ENCODE data around the gene SCFD2.

The SCFD2 gene

DNA sequence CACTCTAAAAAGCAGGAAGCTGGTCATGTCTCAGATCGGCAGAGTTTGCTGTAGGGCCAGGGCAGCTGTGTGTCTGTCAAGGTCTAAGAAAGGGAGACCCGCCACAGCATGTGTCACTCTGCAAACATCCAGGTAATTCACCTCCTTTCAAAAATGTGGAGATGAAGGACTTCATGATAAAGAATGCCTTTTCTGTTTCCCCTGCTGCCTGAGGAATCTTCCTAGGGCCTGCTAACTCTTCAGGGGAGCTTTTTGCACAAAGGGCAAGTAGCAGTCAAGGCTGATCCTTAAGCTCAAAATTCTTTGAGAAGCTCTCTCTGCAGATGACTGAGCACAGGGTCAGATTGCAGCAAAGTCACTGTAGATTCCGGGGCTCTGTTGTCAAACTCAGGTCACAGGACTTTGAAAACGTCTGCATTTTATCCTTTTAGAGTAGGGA lies 482.7 kb downstream of the SCFD2 start:
- no peak for DNase-seq (ENCODE audit: low spot score)

DNA sequence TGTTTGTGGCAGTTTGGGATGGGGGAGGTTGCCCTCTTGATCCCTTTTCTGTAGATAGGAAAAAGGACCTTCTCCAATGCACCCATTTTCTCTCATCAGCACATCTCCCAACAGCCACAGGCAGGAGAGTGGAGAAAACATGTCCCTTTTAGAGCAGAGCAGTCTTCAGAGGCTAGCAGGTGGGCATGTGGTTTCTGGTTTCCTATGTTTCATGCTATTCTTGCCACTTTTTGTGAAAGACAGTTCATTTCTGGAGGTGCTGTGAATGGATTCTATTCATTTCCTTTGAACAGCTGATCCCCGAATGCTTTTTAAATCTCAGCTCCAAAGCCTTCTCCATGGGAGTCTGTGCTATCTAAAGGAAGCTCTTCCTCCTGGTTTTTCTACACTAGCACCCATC lies 484.9 kb downstream of the SCFD2 start:
- DNase-seq (ENCODE audit: low spot score), result no peak

DNA sequence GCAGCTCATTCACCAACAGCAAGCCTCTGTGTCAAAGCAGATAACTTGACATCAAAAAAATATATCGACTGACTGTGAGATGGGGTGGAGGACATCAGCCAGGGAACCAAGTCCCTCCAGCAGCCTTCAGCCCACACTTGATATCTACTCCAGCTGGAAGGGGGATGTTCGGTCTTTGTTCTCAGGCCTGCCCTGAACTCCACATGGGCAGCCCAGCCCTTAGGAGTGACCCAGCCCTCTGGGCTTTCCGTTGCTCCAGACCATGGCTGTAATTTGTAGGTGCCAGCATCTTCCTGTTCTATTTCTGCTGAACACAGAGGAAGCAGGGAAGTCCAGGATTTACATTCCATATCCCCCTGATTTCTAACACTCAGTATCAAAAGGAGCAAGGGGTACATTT lies 486.4 kb downstream of the SCFD2 start:
- DNase-seq (ENCODE audit: low spot score), result no peak

DNA sequence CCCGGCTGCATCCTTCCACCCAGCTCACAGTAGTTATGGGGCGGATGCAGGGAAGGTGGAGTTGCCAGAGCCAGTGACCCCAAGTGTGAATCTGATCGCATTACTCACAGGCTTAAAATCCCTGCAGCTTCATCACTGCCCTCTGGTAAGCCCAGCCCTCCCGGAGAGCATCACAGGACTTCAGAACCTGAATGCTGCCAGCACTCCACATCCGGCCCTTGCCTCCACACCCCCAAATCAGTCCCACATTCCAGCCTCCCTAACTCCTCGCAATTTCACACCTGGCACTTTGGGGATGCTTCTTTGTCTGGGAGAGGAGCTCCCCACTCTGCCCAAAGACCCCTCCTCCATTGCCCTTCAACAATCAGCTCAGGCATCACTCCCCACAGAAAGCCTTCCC lies 488.2 kb downstream of the SCFD2 start:
- no peak for DNase-seq (ENCODE audit: low spot score)

DNA sequence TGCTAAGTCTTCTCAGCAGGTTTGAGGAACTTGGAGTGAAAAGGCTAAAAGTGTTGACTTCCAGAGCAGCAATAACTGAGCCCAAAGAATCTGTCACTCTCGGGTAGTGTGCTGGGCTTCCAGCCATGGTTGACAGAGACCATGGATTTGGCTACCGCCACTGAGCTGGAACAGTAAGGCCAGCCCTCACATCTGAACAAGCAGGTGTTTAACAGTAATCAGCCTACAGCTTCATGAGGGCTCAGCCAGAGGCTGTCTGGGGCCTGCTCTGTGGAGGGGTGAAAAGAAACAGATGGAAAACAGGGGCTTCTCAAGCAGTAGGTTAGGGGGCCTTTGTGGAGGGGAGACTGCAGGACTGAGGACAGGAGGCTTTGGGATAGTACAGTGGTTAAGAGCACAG lies 488.8 kb downstream of the SCFD2 start:
- DNase-seq (ENCODE audit: low spot score), result no peak

DNA sequence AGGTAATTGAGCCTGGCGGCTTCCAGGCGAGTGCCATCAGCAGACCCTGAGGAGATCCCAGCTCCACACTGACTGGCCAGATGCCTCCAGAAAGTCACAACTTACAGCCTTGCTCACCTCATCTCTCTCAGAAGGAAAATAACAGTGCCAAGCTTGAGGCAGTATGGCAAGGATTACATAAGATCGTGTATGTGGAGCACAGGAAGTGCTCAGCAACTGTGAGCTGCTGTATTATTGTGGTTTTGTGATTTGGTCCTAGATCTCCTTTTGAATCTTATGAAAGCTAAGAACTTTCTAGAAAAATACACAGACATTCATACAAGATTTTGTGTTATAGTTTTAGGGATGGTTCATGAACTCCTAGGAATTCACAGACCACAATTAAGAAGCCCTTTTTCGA lies 489.8 kb downstream of the SCFD2 start:
- no peak for DNase-seq (ENCODE audit: low spot score)

DNA sequence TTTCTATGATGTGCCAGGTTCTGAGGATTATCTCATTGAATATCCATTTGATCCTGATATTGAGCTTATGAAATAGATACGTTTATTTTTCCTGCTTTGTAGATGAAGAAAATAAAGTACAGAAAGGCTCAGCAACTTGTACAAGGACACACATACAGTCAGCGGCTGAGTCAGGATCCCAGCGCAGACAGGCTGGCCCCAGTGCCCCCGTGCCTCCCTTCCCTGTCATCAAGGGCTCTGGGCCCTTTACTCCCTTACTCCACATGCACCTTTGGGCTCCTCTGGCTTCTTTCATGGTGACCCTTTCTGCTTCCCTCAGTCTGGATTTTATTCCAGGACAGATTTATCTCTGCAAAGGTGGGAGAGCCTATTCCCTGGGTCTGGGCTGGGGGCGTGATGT lies 490.9 kb downstream of the SCFD2 start:
- no peak for DNase-seq (ENCODE audit: low spot score)

DNA sequence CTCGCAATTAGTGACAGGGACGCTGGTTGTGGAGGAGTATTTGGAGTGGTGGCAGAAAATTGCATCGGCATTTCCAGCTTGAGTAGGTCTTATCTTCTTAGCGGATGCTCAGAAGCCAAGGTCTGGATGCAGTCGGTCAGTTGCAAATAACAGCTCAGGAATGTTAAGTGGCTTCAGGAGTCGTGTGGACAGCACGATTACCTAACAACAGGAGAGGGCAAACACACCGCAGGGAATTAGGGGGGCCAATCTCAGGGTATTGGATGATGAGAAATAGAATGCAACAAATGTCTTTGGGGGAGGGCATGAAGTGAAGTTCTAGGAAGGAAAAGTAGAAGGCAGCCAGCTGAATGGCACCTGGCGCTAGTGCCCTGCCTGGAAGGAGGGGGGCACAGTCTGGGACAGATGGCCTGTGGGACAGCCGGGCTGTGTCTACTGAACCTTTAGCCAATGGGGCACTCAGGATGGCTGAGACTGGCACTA lies 492.0 kb downstream of the SCFD2 start:
- DNase-seq (ENCODE audit: low spot score), result no peak

DNA sequence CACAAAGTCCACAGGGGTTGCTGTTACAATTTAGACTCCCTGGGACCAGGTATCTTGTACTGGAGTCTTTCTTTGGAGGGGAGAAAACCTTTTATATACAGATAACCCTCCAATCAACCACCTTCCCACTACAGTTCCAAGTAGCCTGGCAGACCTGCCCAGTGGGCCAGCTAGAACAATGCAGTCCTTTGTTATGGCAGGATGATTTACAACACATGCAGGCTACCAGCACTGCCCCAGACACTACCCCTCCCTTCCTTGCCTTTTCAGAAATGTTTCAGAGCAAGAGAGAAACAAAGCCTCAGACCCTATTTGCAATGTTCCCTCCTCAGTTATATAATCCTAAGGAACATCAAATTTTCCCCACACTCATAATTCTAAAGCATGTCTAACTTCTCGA lies 492.7 kb downstream of the SCFD2 start:
- DNase-seq (ENCODE audit: low spot score), result peak; percentile 58

DNA sequence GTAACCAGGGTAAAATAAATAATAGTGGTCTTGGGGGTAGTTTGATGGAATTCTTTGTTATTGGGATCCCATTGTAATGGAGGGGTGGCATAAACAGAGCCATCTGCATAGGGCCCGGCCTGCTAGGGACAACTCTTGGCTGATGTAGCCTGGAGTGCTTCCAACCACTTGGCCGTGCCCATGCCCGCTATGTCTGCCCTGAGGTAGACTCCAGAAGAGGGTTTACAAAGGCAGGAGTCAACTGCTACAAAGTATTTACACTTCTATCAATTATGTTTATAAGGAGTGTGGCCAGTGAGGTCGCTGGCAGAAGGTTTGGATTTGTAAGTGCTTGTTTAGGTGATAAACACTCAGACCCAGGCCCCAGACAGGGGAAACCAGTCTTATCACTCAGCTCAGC lies 495.6 kb downstream of the SCFD2 start:
- DNase-seq (ENCODE audit: low spot score), result no peak

DNA sequence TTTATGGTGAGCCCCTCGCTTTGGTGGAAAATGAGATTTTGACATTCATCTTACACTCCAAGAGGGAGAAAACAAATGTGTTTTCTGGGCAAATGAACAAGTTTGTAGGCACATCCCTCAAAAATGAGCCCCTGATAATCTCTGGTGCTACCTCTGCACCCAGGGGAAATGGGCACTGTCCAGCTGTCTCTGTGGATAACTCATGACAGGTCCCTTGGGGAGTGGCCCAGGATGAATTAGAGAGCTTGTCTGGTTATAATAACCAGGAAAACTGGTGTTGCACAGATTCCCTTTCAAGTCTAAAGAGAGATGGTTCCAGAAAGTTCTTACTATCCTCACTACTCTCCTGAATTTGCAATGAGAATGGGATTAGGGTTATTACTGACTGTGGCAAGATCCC lies 496.2 kb downstream of the SCFD2 start:
- DNase-seq (ENCODE audit: low spot score), result no peak

DNA sequence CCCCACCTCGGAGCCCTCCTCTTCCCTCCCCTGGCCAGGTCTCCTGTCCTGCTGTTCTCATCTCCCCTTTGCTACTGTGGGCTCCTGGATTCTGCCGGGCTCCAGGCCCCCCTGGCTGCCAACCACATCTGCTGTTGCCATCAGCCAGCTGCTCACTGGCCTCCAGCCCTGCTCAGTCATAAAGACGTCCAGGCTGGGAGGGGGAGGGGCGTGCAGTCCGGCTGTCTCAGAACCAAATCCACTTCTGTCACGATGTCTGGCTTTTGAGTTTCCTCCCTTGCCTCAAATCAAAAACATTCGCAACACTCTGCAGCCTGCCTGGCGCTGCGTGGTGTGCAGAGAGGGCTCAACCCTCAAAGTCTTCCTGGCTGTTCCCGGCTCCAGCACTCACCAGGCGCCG lies 496.7 kb downstream of the SCFD2 start:
- DNase-seq (ENCODE audit: low spot score), result peak; percentile 81

DNA sequence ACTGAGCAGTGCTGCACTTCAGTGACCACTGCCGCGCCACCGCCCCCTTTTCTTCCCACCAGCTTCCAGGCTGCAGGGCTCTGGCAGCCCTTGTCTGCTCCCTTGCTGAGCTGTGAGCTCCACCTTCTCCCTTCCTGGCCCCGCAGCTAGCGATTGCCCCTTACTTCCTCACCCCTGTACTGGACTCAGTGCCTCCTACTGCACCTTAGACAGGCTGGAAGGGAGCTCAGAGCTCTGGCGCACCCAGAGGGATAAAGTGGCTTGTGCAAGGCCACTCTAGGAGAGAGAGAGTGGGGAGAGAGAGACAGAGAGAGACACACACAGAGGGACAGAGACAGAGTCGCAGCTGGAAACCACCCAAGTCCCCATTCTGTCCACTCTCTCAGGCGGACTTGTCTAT lies 497.7 kb downstream of the SCFD2 start:
- peak; percentile 64 for DNase-seq (ENCODE audit: low spot score)

DNA sequence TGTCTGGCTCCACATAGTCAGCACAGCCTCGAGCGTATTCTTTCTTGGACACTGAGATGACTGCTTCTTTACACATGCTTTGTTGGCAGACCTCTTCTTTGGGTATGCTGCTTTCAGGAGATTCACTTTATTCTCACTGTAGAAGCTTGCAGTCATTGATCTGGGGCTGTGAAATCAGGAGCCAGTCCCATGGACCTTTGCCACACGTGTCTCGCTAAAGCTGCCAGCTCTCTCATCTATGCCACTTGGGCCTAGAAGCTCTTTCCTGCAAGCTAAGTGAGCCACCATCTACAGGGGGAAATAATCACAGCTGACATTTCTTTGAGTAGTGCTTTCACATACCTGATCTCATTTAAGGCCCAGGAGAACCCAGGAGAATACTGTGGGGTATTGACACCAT lies 498.7 kb downstream of the SCFD2 start:
- no peak for DNase-seq (ENCODE audit: low spot score)

DNA sequence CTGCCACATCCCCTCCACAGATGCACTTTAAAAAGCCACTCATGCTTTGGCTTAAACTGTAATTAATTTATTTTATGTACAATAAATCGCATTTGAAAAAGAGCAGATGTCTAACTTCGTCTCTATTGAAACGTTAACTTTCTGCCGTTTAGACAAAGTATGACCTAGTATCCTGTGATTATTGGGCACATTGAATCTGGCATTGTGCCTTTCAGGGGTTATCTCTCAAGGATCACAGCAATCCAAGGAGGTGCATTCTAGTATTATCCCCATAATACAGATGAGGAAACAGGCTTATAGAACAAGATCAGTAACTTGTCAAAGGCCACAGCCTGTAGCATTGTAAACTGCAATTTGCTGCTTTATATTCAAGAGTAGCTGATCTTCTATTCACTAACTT lies 499.1 kb downstream of the SCFD2 start:
- no peak for DNase-seq (ENCODE audit: low spot score)

DNA sequence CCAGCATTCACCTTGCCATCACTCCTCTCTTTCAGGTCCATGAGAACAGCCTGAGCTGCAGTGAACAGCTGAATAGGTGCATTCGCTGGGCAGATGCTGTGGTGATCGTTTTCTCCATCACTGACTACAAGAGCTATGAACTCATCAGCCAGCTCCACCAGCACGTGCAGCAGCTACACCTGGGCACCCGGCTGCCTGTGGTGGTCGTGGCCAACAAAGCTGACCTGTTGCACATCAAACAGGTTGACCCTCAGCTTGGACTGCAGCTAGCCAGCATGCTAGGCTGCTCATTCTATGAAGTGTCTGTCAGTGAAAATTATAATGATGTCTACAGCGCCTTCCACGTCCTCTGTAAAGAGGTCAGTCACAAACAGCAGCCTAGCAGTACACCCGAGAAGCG lies 500.6 kb downstream of the SCFD2 start:
- no peak for DNase-seq (ENCODE audit: low spot score)

DNA sequence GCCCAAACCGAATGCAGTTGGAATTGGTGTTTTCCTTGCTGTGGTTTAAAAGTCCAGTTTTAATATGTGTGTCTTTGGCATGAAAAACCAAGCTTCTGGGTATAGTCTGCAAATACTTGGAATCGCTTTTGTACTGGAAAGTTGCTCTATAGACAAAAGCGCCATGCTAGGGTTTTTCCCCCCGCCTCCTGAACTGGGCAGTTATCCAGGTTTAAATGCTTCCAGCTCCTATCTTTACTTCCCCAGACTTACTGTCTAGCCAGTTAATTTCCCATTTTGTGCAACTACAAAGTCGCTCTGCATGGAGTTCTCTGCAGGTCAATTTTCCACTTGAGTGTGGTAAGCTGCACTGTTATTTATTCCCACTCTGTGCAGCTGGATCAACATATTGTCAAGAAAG lies 501.1 kb downstream of the SCFD2 start:
- no peak for DNase-seq (ENCODE audit: low spot score)

DNA sequence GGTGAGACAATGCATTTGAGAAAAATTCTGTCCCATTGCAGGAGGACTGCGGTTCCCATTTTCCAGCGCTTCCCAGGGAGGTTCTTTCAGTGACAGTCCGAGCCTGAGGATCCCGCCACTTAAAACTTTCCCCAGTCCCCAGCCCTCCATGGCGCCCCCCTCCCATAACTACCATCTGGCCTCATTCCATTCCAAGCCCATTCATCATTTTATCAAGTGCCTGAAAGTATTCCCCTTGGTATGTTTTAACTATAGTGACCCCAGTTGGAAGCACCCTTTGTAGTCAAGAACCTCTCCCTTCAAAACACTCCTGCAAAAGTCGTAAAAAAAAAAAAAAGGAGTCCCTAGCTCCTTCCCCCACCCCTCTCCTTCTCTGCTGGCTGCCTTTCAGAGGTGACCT lies 502.5 kb downstream of the SCFD2 start:
- no peak for DNase-seq (ENCODE audit: low spot score)

DNA sequence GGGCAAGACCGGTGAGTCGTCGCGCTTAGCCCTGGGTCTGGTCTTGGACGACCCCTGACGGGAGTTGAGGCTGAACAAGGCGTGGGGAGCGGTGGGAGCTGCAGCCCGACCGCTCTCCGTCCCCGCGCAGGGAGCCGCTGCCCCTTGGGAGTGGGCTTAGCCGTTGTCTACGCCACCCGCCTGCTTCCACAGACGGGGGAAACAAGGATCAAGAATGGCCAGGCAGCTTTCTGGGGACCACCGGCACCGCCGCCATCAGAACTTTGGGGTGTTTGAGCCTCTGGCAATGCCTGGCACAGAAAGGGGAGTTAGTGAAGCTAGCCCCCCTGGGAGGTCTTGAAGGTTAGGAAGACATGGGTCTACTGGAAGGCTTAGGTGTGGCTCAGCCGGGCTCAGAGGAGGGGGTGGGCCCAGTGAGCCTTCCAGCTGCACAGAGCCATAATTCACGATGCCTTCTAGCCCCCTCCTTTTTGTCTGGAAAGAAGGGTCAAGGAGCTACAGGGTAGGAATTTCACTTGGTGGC lies 503.2 kb downstream of the SCFD2 start:
- no peak for DNase-seq (ENCODE audit: low spot score)

DNA sequence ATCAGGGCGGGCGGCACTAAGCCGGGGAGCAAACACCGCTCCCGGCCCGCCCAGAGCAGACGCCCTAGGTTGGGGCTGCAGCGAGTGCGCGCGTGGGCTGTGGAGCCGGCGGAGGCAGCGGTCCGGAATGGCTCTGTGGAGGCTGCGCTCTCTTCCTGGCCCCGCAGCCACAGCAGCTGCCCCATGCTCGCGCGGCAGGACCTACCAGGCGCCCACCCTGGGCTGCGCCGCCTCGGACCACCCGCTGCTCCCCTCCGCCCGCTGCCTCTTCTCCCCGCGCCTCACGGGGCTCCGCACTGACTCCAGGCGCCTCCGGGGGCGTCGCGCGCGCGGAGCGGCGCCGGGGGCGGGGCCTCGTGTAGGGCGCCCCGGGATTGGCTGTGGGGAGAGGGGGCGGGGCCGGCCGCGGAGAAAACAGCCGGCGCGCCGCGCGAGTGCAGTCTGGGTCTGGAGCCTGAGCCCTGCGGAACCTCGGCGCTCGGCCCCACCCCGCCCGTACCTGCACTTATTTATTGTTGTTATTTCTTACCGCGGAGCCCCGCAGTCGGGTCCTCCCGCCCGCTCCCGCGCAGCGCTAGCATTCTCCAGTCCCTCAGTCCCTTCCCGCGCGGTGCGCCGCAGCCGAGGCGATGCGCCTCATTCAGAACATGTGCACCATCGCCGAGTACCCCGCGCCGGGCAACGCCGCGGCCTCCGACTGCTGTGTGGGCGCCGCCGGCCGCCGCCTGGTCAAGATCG lies 503.8 kb downstream of the SCFD2 start, which contains the start of gene RASL11B:
Gene RASL11B (plus strand): TSS at position 439 of the 738 bp plus-strand sequence. CDS start 191 bp downstream, at position 630.
- DNase-seq (ENCODE audit: low spot score), result peak; percentile 86

DNA sequence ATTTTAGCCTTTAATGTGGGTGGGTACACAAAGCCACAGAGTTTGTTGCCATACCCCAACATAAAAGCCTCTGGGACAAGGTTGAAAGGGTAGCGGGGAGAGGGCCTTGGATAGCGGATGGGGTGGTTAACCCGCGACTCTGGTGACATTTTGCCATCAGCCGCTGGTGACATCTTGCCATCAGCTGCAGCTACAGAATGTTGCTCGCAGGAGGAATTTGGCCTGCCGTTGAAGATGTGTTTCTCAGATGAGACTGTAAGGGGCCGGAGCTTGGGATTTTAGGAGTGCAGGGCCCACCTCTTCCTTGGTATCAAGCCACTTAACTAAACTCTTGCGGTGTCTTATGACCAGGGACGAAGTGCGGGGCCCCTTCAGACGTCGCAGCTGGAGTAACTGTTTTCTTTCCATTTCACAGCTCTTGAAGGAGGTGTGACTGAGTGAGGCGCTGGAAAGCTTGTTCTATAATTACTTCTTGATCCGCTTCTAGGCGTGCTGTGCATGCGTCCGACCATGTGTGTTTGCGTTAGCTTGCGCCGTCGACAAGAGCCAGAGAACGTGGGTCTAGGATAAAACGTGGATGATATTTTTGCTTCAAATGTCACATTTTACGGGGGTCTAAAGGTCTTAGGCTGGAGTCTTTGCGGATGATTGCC lies 504.6 kb downstream of the SCFD2 start:
- peak; percentile 36 for DNase-seq (ENCODE audit: low spot score)

DNA sequence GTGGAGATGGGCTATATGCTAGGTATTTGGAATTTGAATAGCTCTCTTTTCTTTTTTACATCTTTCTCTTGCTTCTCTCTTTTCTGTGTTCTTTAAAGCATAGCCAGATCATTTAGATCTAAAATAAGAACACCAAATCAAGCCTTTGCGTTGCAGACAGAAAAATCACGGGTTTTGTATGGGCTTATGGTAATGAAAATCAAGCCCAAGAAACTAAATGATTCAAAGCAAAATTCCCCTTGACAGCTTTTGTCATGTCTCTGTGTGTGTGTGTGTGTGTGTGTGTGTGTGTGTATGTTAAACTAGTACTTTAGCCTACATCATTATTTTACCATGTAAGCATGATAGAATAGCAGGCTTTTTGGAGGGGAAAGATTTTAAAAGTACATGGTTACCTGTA lies 505.5 kb downstream of the SCFD2 start:
- DNase-seq (ENCODE audit: low spot score), result no peak

DNA sequence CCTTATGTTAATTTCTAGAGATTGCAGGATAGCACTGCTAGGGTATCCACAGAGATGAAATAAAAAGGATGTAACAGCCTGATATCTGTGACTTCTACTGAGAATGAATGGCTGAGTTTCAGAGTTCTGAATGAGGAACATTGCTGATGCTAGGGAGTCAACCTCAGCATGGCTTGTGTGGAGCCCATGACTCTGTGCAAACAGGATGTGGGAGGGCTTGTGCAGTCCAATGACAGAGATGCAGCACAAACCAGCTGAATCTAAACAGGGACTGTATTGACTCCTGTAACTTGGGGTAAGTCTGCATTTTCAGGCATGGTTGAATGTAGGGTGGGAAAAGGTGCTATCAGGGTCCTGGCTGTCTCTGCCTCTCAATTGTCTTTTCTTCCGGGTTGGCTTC lies 509.1 kb downstream of the SCFD2 start:
- no peak for DNase-seq (ENCODE audit: low spot score)

Data from Ammon's horn (tissue), 1 donor.